Measurements from ENCODE around the gene INKA2. TPM values are rescaled to one million over a fixed set of nuclear protein-coding genes. Genes with fewer than 3 reads are reported as not detected.
A peak's percentile ranks its signal among the peaks of the same experiment; 100 is the strongest.

Gene INKA2
- total RNA-seq, 1 experiment from 2014 or later, result 12.3 TPM

DNA sequence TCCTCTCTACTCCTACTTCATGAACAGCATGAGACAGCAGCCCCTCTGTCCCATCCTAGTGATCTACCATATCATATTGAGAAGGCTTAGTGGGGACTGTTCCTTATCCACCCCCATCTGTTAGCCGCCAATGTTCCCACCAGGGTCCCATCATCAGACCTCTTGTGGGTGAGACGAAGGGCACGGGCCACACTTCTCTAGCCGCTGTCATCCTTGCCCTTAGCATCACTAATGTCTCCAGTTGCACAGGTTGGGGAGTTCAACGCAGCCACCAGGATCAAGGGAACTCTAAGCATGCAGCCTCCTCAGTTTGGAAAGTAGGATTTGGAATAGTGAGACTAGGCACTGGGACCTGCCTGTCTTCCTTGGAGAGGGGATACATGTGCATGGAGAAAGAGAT lies 20.1 kb downstream of the INKA2 start:
- Mint-ChIP-seq H3K36me3 (ENCODE audit: insufficient read depth in 1 of 3, low read depth in 3 of 3) (peaks cover 0 to 2% (median 0%) of the 10 kb centered on the region in 3 experiments; a peak in 2 of 7 replicates), H3K27ac (peak overlapping the region in 1 of 3 experiments; percentile 25; a peak in 1 of 7 replicates), H3K9me3 (no peaks in the 10 kb centered on the region), H3K27me3 (ENCODE audit: low read depth) (peaks cover 1% of the 10 kb centered on the region; the same call in 1 of the 2 replicates), H3K4me1 (peaks cover 30 to 33% of the 10 kb centered on the region in 2 experiments), H3K4me3 (no peak overlapping the region)
- peaks cover 11% of the 10 kb centered on the region; the same call in 1 of the 2 replicates for H3K4me1 ChIP-seq (ENCODE audit: insufficient read depth, low read length)
- TF ChIP-seq, protein P1, sequence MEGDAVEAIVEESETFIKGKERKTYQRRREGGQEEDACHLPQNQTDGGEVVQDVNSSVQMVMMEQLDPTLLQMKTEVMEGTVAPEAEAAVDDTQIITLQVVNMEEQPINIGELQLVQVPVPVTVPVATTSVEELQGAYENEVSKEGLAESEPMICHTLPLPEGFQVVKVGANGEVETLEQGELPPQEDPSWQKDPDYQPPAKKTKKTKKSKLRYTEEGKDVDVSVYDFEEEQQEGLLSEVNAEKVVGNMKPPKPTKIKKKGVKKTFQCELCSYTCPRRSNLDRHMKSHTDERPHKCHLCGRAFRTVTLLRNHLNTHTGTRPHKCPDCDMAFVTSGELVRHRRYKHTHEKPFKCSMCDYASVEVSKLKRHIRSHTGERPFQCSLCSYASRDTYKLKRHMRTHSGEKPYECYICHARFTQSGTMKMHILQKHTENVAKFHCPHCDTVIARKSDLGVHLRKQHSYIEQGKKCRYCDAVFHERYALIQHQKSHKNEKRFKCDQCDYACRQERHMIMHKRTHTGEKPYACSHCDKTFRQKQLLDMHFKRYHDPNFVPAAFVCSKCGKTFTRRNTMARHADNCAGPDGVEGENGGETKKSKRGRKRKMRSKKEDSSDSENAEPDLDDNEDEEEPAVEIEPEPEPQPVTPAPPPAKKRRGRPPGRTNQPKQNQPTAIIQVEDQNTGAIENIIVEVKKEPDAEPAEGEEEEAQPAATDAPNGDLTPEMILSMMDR (conservative IDR thresholded peaks at IDR 0.05), result no peak
- H3K56ac ChIP-seq (ENCODE audit: insufficient read length, low read depth, low read length), result no peak overlapping the region
- H3K27me3 ChIP-seq (ENCODE audit: insufficient read depth, low read length), result no peaks in the 10 kb centered on the region
- no peaks in the 10 kb centered on the region for H3K79me1 ChIP-seq (ENCODE audit: insufficient read depth, low read depth, low read length, poor library complexity, severe bottlenecking)
- no peak overlapping the region for H2AK5ac ChIP-seq (ENCODE audit: insufficient read length, low read length)
- H4K20me1 ChIP-seq (ENCODE audit: control insufficient read depth, insufficient read depth, insufficient read length), result no peaks in the 10 kb centered on the region
- H4K8ac ChIP-seq (replicated peaks; ENCODE audit: insufficient read length, low read depth, low read length), result no peak overlapping the region
- no peak overlapping the region for H2BK15ac ChIP-seq (ENCODE audit: low read depth, low read length)
- H4K91ac ChIP-seq (ENCODE audit: insufficient read length, low read depth, low read length), result no peak overlapping the region
- H2BK120ac ChIP-seq (ENCODE audit: low read depth, low read length, poor library complexity, severe bottlenecking), result no peak overlapping the region
- no peak overlapping the region for H3K14ac ChIP-seq (ENCODE audit: insufficient read depth, low read length)
- H3K9ac ChIP-seq (ENCODE audit: extremely low read depth, insufficient read length, low read length), result no peak overlapping the region
- no peak overlapping the region for H2AFZ ChIP-seq (ENCODE audit: low read length)
- no peak overlapping the region for H2BK20ac ChIP-seq (ENCODE audit: low read depth, low read length, poor library complexity, severe bottlenecking)
- WGBS (ENCODE audit: extremely low coverage, insufficient read length, low lambda C conversion rate), result no CpG with 5 or more reads among the region's 5 CpGs
- no peak overlapping the region for H3K4me2 ChIP-seq (ENCODE audit: insufficient read depth, insufficient read length, low read length)
- H4K5ac ChIP-seq (ENCODE audit: insufficient read length, low read depth, low read length), result no peak overlapping the region
- no peaks in the 10 kb centered on the region for H3K23me2 ChIP-seq (ENCODE audit: insufficient read length, low read depth, low read length, poor library complexity, severe bottlenecking)
- no peak overlapping the region for H3T11ph ChIP-seq (ENCODE audit: low read length)
- H3K4ac ChIP-seq (ENCODE audit: low read depth, low read length), result no peak overlapping the region
- no peak overlapping the region for H3K27ac ChIP-seq (ENCODE audit: insufficient read length, low read depth, low read length)
- DNase-seq, result no peak
- H3K79me2 ChIP-seq (ENCODE audit: insufficient read depth, low read length), result no peaks in the 10 kb centered on the region
- H2BK12ac ChIP-seq (ENCODE audit: insufficient read length, low read depth, low read length), result no peak overlapping the region
- H3K18ac ChIP-seq (ENCODE audit: insufficient read length, low read depth, low read length), result no peak overlapping the region
- H3K23ac ChIP-seq (ENCODE audit: insufficient read length, low read depth, low read length), result no peak overlapping the region
- no peak overlapping the region for H2BK5ac ChIP-seq (ENCODE audit: insufficient read length, low read length)
- no peaks in the 10 kb centered on the region for H3K9me3 ChIP-seq (ENCODE audit: control insufficient read depth, low read depth, low read length)
